HCT116 (cell line): ENCODE data around the gene CDKL1. TPM values are rescaled to one million over a fixed set of nuclear protein-coding genes. Genes with fewer than 3 reads are reported as not detected.
A peak's percentile ranks its signal among the peaks of the same experiment; 100 is the strongest.

ENCODE experiments used
- ATAC-seq: fragments of 200-7000 bp; cut with Tn5 transposase; 2 replicates; pipeline ENCODE4 v1.9.1; 2020; ENCODE audit warnings: mild to moderate bottlenecking, moderate library complexity
- BruUV-seq: library from RNA; stranded (reverse); fragments of 400-500 nt; replicated peaks from 2 replicates; lab custom pipeline; 2021; lab: Mats Ljungman, UMichigan
- CTCF ChIA-PET: fragments of 300-600 bp; sonication (Branson Sonifier 250); formaldehyde crosslinking; loops from one replicate; lab custom pipeline; 2021; ENCODE audit warnings: antibody characterized with exemption; lab: Charles Lee
- POLR2A ChIA-PET: fragments of 300-600, 350-600 bp; sonication (Branson Sonifier 250); formaldehyde crosslinking; loops from one replicate; lab custom pipeline; 2021; ENCODE audit warnings: antibody characterized with exemption; lab: Charles Lee
- RAD21 ChIA-PET, 2 experiments: fragments of 300-600 bp; sonication (Branson Sonifier 250); formaldehyde crosslinking; loops; one replicate each; lab custom pipeline; 2023; ENCODE audit warnings: low total read pairs in 2 of 2; ENCODE audit not compliant: uncharacterized antibody in 2 of 2, unreplicated experiment in 2 of 2, low non-redundant PET in 1 of 2; lab: Charles Lee
- DNase-seq: peaks from one replicate; pipeline ENCODE4 v3.0.0-alpha.2; 2010; ENCODE audit warnings: low read depth, low spot score
- H2AFZ ChIP-seq: fragments of 200-600 bp; shearing (Covaris generic), sonication (generic); 2 replicates; pipeline ENCODE4 v1.6.1; 2017; ENCODE audit warnings: low read depth, mixed run types, mixed read lengths, antibody characterized with exemption, low read length; ENCODE audit not compliant: poor library complexity, severe bottlenecking
- H3K27ac ChIP-seq: 2 replicates; pipeline ENCODE4 v1.5.1; 2012; ENCODE audit warnings: low read depth, low read length
- H3K27me3 ChIP-seq: fragments of 200-600 bp; sonication (generic); 2 replicates; pipeline ENCODE4 v1.6.1; 2016; ENCODE audit warnings: mixed run types, low read length, mixed read lengths; ENCODE audit not compliant: insufficient read depth
- H3K36me3 ChIP-seq, 2 experiments: fragments of 200-500 bp in 1 of 2; fragments of 200-600 bp in 1 of 2; sonication (Bioruptor generic) in 1 of 2; sonication (generic) in 1 of 2; 2 replicates each; pipeline versions ENCODE4 v1.5.1 to v1.6.1; 2014 to 2016; ENCODE audit warnings: low read length in 2 of 2, inconsistent platforms in 1 of 2, mixed read lengths in 1 of 2, mixed run types in 1 of 2; ENCODE audit not compliant: insufficient read depth in 2 of 2, control insufficient read depth in 1 of 2
- H3K4me1 ChIP-seq, 2 experiments: fragments of 200-600 bp in 1 of 2; sonication (generic) in 1 of 2; 2 replicates each; pipeline versions ENCODE4 v1.5.1 to v1.6.1; 2012 to 2017; ENCODE audit warnings: low read length in 2 of 2, inconsistent platforms in 1 of 2, mild to moderate bottlenecking in 1 of 2, mixed read lengths in 1 of 2, mixed run types in 1 of 2, moderate library complexity in 1 of 2; ENCODE audit not compliant: insufficient read depth in 2 of 2, control insufficient read depth in 1 of 2
- H3K4me2 ChIP-seq: fragments of 200-600 bp; sonication (generic); 2 replicates; pipeline ENCODE4 v1.6.1; 2017; ENCODE audit warnings: mixed run types, low read length, mixed read lengths
- H3K4me3 ChIP-seq, 2 experiments: fragments of 200-600 bp in 1 of 2; sonication (generic) in 1 of 2; replicated peaks in 1 of 2; 2 replicates each; pipeline ENCODE4 v1.5.1; 2011 to 2016; ENCODE audit warnings: low read length in 2 of 2, control low read depth in 1 of 2, low read depth in 1 of 2, mild to moderate bottlenecking in 1 of 2, mixed read lengths in 1 of 2, mixed run types in 1 of 2
- H3K79me2 ChIP-seq: fragments of 200-600 bp; sonication (generic); 2 replicates; pipeline ENCODE4 v1.6.1; 2017; ENCODE audit warnings: mild to moderate bottlenecking, mixed run types, low read length, moderate library complexity, mixed read lengths; ENCODE audit not compliant: insufficient read depth
- H3K9ac ChIP-seq: fragments of 200-600 bp; sonication (generic); 2 replicates; pipeline ENCODE4 v1.6.1; 2016; ENCODE audit warnings: low read length, mixed read lengths
- H3K9me2 ChIP-seq: fragments of 200-600 bp; sonication (generic), shearing (Covaris generic); 2 replicates; pipeline ENCODE4 v1.6.1; 2017; ENCODE audit warnings: mixed run types, mild to moderate bottlenecking, moderate library complexity; ENCODE audit not compliant: insufficient read depth
- H3K9me3 ChIP-seq, 2 experiments: fragments of 200-500 bp in 1 of 2; fragments of 200-600 bp in 1 of 2; sonication (Bioruptor generic) in 1 of 2; sonication (generic) in 1 of 2; 2 replicates each; pipeline ENCODE4 v1.6.1; 2014 to 2017; ENCODE audit warnings: low read length in 2 of 2, mixed read lengths in 2 of 2, inconsistent platforms in 1 of 2, low read depth in 1 of 2, mild to moderate bottlenecking in 1 of 2, mixed run types in 1 of 2, moderate library complexity in 1 of 2; ENCODE audit not compliant: control insufficient read depth in 1 of 2, insufficient read depth in 1 of 2
- H4K20me1 ChIP-seq: fragments of 200-600 bp; sonication (generic), shearing (Covaris generic); 2 replicates; pipeline ENCODE4 v1.6.1; 2017; ENCODE audit warnings: mixed run types, mild to moderate bottlenecking, moderate library complexity; ENCODE audit not compliant: insufficient read depth
- CBX3 ChIP-seq: IDR thresholded peaks from 2 replicates; pipeline ENCODE4 v1.6.1; 2012; ENCODE audit warnings: low read depth
- CEBPB ChIP-seq: IDR thresholded peaks from 2 replicates; pipeline ENCODE4 v1.6.1; 2012; ENCODE audit warnings: low read depth
- EGR1 ChIP-seq: IDR thresholded peaks from 2 replicates; pipeline ENCODE4 v1.6.1; 2012; ENCODE audit warnings: low read depth
- ELF1 ChIP-seq: IDR thresholded peaks from 2 replicates; pipeline ENCODE4 v1.6.1; 2012; ENCODE audit warnings: low read depth, borderline replicate concordance
- EZH2 ChIP-seq: fragments of 200-600 bp; sonication (generic); IDR thresholded peaks from 2 replicates; pipeline ENCODE4 v1.6.1; 2017; ENCODE audit warnings: antibody characterized with exemption, mixed run types
- FOSL1 ChIP-seq: IDR thresholded peaks from 2 replicates; pipeline ENCODE4 v1.6.1; 2012; ENCODE audit warnings: low read depth
- JUND ChIP-seq: IDR thresholded peaks from 2 replicates; pipeline ENCODE4 v1.6.1; 2012
- POLR2A ChIP-seq: IDR thresholded peaks from 2 replicates; pipeline ENCODE4 v1.7.0; 2011; ENCODE audit warnings: borderline replicate concordance; ENCODE audit not compliant: insufficient read depth, insufficient read length; ENCODE audit errors: extremely low read depth
- RAD21 ChIP-seq: IDR thresholded peaks from 2 replicates; pipeline ENCODE4 v1.6.1; 2012; ENCODE audit warnings: low read depth, mild to moderate bottlenecking
- SP1 ChIP-seq: IDR thresholded peaks from 2 replicates; pipeline ENCODE4 v1.6.1; 2012; ENCODE audit warnings: low read depth
- TCF7L2 ChIP-seq: IDR thresholded peaks from 2 replicates; pipeline ENCODE4 v1.7.0; 2011; ENCODE audit warnings: borderline replicate concordance, inconsistent platforms; ENCODE audit not compliant: insufficient read depth, insufficient read length; ENCODE audit errors: extremely low read depth
- YY1 ChIP-seq: IDR thresholded peaks from 2 replicates; pipeline ENCODE4 v1.6.1; 2011; ENCODE audit warnings: low read length, low read depth, moderate library complexity, mild to moderate bottlenecking; ENCODE audit not compliant: insufficient replicate concordance; ENCODE audit errors: extremely low read depth
- ZFX ChIP-seq: fragments of 450-650 bp; IDR thresholded peaks from 2 replicates; pipeline ENCODE4 v1.6.1; 2017
- ZNF274 ChIP-seq: fragments of 200-500 bp; sonication (Bioruptor generic); IDR thresholded peaks from 2 replicates; pipeline ENCODE4 v1.6.1; 2014; ENCODE audit warnings: mild to moderate bottlenecking, low read depth, low read length, inconsistent platforms
- intact Hi-C: fragments of 100-400 bp; cut with micrococcal nuclease; formaldehyde crosslinking; loops from 2 replicates; pipeline ENCODE4 v1.10.0; 2022
- total RNA-seq: library from RNA; stranded (reverse); gene quantifications from one replicate; pipeline ENCODE4 v1.2.1, GENCODE V29; 2021; ENCODE audit not compliant: unreplicated experiment
- TF ChIP-seq, protein P1 (sequence below), 3 experiments: fragments of 200-600 bp in 1 of 3; sonication (generic) in 1 of 3; IDR thresholded peaks in 2 of 3; conservative IDR thresholded peaks in 1 of 3; 2 replicates each; pipeline ENCODE4 v1.5.1; 2012 to 2017; ENCODE audit warnings: low read depth in 2 of 3, low read length in 2 of 3, antibody characterized with exemption in 1 of 3, borderline replicate concordance in 1 of 3, control low read depth in 1 of 3, mild to moderate bottlenecking in 1 of 3, mixed read lengths in 1 of 3, mixed run types in 1 of 3, moderate library complexity in 1 of 3; ENCODE audit not compliant: insufficient read depth in 1 of 3
- TF ChIP-seq, protein P2 (sequence below): IDR thresholded peaks from 2 replicates; pipeline ENCODE4 v1.6.1; 2012
- TF ChIP-seq, protein P3 (sequence below): IDR thresholded peaks from 2 replicates; pipeline ENCODE4 v1.6.1; 2012

Gene CDKL1
- total RNA-seq, 1 experiment from 2014 or later: 7.1 TPM

DNA sequence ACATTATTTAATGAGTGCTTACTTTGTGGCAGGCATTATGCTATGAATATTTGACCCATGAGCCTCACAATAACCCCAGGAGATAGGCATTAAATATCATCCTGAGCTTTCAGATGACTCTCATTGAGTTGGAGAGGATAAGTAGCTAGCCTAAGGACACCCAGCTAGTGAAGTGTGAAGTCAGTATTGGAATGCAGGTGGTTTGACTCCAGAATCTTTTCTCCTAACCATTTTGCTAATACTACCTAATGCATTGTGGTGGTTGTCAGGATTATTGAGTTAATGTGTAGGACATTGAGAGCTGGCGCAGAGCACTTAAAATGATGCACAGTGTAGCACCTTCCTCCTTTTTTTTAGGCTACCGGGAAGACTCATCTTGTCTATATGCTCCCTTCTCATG, 3.8 kb upstream of the CDKL1 start:
- intact Hi-C loops: no loop called here
- ATAC-seq (no peak), DNase-seq (no peak)
- H3K4me1 ChIP-seq: peaks cover 10 to 28% of the 10 kb centered on the region in 2 experiments
- no peaks in the 10 kb centered on the region for H4K20me1 ChIP-seq
- no peaks in the 10 kb centered on the region for H3K9me2 ChIP-seq
- RAD21 ChIA-PET: no interaction called here
- POLR2A ChIA-PET: no interaction called here
- no peak overlapping the region for H2AFZ ChIP-seq
- CTCF ChIA-PET: no interaction called here
- no peaks in the 10 kb centered on the region for H3K9me3 ChIP-seq
- no peak overlapping the region for H3K4me2 ChIP-seq
- H3K27ac ChIP-seq: no peak overlapping the region
- H3K36me3 ChIP-seq: no peaks in the 10 kb centered on the region
- no peak overlapping the region for H3K4me3 ChIP-seq
- TF ChIP-seq EZH2 (no peak), ELF1 (no peak), RAD21 (no peak), CEBPB (no peak)
- BruUV-seq: no TSS peak
- no peaks in the 10 kb centered on the region for H3K27me3 ChIP-seq
- H3K9ac ChIP-seq: no peak overlapping the region
- H3K79me2 ChIP-seq: no peaks in the 10 kb centered on the region

DNA sequence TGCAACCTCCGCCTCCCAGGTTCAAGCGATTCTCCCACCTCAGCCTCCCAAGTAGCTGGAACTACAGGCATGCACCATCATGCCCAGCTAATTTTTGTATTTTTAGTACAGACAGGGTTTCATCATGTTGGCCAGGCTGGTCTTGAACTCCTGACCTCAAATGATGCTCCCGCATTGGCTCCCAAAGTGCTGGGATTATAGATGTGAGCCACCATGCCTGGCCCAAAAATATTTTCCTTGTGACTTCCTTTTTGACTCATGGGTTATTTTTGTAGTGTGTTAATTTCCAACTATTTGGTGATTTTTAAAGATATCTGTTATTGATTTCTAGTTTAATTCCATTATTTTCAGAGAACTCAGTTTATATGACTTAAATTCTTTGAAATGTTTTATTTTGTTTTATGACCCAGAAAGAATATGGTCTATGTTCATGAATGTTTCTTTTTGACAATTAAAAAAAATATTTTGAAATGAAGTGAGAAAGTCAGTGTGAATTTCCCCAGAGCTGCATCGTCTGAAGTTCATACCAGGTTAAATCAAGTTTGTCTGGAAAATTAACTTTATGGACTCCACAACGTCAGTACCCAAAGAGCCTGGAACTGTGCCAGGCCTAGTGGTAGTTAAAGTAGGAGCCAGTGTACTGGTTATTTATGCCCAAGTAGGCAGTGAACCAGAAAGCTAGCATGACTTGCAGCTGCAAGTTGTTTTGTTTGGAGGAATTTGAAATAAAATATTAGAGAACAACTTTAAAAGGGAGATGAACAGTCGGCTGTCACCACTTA, 2.8 kb upstream of the CDKL1 start:
- H3K4me2 ChIP-seq: no peak overlapping the region
- no peak overlapping the region for H3K9ac ChIP-seq
- H3K4me1 ChIP-seq: peaks cover 10 to 30% of the 10 kb centered on the region in 2 experiments
- H2AFZ ChIP-seq: no peak overlapping the region
- ChIA-PET RAD21 (no interaction called here), POLR2A (no interaction called here), CTCF (interaction anchor here (1.0 kb wide), 1 partner anchor 81 kb away, joined by 3 read pairs; no protein-coding TSS in a partner anchor)
- intact Hi-C loops: loop anchor here (5.0 kb wide), 1 partner anchor 77 kb away; no protein-coding TSS in a partner anchor
- no peak overlapping the region for H3K27ac ChIP-seq
- no TSS peak for BruUV-seq
- no peaks in the 10 kb centered on the region for H3K9me3 ChIP-seq
- no peak overlapping the region for H3K4me3 ChIP-seq
- no peaks in the 10 kb centered on the region for H3K79me2 ChIP-seq
- H3K9me2 ChIP-seq: no peaks in the 10 kb centered on the region
- no peak for ATAC-seq
- no peaks in the 10 kb centered on the region for H3K27me3 ChIP-seq
- H4K20me1 ChIP-seq: no peaks in the 10 kb centered on the region
- no peaks in the 10 kb centered on the region for H3K36me3 ChIP-seq
- DNase-seq: peak; percentile 4
- TF ChIP-seq, protein P1, sequence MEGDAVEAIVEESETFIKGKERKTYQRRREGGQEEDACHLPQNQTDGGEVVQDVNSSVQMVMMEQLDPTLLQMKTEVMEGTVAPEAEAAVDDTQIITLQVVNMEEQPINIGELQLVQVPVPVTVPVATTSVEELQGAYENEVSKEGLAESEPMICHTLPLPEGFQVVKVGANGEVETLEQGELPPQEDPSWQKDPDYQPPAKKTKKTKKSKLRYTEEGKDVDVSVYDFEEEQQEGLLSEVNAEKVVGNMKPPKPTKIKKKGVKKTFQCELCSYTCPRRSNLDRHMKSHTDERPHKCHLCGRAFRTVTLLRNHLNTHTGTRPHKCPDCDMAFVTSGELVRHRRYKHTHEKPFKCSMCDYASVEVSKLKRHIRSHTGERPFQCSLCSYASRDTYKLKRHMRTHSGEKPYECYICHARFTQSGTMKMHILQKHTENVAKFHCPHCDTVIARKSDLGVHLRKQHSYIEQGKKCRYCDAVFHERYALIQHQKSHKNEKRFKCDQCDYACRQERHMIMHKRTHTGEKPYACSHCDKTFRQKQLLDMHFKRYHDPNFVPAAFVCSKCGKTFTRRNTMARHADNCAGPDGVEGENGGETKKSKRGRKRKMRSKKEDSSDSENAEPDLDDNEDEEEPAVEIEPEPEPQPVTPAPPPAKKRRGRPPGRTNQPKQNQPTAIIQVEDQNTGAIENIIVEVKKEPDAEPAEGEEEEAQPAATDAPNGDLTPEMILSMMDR (IDR thresholded peaks at IDR 0.05 in 2 of 3, conservative IDR thresholded peaks at IDR 0.05 in 1 of 3; ENCODE audit: borderline replicate concordance in 1 of 3, insufficient read depth in 1 of 3, low read depth in 2 of 3, low read length in 2 of 3): no peak
- TF ChIP-seq ZFX: no peak
- no peak for TF ChIP-seq SP1
- TF ChIP-seq EZH2: no peak
- no peak for TF ChIP-seq FOSL1
- TF ChIP-seq CBX3: no peak
- TF ChIP-seq TCF7L2: no peak
- TF ChIP-seq JUND: no peak
- no peak for TF ChIP-seq RAD21
- TF ChIP-seq, protein P2, sequence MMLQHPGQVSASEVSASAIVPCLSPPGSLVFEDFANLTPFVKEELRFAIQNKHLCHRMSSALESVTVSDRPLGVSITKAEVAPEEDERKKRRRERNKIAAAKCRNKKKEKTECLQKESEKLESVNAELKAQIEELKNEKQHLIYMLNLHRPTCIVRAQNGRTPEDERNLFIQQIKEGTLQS: no peak
- no peak for TF ChIP-seq ZNF274
- no peak for TF ChIP-seq CEBPB
- TF ChIP-seq POLR2A: no peak
- TF ChIP-seq ELF1: no peak
- TF ChIP-seq, protein P3, sequence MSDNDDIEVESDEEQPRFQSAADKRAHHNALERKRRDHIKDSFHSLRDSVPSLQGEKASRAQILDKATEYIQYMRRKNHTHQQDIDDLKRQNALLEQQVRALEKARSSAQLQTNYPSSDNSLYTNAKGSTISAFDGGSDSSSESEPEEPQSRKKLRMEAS: no peak
- no peak for TF ChIP-seq EGR1
- no peak for TF ChIP-seq YY1
